Cortex of kidney (tissue), 1 donor: Measurements from ENCODE around the gene PRDM11.
"Not testable (repeated sequence)": the region's sequence is repeated elsewhere in the genome, so short reads cannot be mapped to it uniquely, and the experiment has no call there.

Experiments used
- DNase-seq: peaks from one replicate; lab custom pipeline; 2025; lab: John Stamatoyannopoulos, UW

Gene PRDM11

DNA sequence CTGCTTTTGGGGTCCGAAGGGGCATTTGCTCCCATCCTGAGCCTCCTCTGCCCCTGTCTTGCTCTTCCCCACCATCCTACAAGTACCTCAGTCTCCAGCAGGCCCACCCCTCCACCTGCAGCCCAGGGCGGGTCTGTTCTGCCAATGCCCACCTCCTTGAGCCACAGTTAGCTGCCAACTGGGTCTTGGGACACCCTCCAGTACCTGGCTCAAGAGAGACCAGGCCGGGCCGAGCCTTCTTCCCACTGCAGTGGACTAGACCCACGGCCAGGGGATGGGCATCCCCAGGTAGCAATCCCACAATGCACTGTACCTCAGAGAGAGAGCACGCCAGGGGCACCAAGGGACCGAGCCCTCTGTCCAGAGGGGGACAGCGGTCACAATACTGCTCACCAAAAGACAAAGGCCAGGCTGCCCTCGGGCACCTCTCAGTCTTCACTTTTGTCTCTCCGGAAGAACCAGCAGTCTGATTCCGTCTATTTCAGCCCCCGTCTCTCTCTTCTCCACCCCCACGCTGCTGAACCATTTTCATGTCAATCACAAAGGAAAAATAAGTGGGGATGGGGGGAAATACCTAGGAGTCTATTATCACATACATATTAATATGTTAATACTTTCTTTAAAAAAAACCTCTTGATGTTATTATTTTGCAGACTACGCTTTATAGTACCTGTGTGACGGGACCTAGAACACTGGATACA, 88.0 kb downstream of the PRDM11 start:
- no peak for DNase-seq

DNA sequence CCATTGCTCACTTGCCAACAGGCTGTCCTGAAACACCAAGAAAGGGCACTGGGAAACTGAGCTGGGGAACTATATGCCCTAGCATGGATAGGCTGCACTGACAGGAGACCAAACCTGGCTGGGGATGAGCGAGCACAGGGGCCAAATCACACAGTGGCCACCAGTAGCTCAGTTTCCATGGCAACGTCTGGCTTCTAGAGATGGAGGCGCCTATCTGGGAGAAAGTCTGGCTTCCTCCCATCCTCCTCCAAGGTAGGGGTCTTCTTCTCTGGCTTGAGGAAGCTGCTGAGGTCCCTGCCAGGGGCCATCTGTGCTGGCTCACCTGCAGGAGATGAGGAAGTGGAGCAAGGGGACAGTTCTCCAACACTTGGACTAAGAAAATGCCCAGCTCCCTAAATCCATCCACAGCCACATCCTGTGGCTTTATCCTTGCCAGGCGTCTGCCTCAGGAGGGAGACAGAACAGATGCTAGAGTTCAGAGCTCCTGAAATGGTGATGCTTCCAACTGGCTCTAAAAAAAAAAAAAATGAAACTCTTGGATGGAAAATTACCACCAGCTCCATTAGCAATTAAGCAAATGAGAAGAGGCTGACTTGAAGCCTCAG, 91.4 kb downstream of the PRDM11 start:
- DNase-seq = no peak

DNA sequence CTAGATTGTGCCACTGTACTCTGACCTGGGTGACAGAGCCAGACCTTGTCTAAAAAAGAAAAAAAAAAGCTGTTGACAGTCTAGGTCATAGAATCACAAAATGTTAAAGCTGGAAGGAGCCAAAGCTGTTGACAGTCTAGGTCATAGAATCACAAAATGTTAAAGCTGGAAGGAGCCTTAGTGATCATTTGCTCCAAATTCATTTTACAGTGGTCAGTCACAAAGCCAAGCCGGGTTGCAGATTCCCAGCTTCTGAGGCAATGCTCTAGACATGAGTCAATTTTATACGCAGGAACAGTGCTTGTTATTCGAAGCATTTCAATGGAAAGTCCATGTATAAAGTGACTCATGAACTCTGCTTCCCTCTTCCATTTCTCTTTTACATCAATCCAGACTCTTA, 92.3 kb downstream of the PRDM11 start:
- no peak for DNase-seq

DNA sequence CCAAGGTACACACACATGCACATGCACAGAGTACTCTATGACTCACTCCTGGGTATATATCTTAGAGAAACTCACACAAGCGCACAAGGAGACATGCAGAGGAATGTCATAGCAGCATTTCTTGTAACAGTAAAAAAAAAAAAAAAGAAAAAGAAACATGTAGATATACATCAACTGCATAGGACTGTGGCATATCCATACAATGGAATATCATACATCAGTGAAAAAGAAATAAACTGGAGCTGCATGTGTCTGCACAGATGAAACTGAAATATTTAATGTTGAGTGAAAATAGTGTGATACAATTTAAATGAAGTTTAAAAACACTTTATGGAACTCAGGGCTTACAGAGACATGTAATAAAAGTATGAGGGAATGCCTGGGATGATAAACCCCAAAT, 93.3 kb downstream of the PRDM11 start:
- DNase-seq = no peak

DNA sequence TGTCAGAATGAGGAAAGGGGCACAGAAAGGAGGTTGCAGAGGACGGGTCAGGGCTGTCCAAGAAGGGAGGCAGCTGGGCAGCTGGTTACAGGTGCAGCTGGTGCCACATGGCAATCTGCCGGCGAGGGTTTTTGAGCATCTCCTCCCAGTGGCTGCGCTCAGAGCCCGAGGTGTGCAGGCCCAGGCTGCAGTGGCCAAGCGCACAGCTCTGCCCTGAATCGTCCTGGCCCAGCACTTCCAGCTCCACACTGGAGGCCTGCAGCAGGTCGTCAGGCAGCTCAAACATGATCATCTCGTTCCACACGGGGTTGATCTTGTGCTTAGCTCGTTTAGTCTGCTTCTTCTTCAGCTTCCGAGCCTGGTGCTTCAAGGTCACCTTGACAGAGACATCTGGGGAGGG, 97.5 kb downstream of the PRDM11 start:
- DNase-seq = no peak

DNA sequence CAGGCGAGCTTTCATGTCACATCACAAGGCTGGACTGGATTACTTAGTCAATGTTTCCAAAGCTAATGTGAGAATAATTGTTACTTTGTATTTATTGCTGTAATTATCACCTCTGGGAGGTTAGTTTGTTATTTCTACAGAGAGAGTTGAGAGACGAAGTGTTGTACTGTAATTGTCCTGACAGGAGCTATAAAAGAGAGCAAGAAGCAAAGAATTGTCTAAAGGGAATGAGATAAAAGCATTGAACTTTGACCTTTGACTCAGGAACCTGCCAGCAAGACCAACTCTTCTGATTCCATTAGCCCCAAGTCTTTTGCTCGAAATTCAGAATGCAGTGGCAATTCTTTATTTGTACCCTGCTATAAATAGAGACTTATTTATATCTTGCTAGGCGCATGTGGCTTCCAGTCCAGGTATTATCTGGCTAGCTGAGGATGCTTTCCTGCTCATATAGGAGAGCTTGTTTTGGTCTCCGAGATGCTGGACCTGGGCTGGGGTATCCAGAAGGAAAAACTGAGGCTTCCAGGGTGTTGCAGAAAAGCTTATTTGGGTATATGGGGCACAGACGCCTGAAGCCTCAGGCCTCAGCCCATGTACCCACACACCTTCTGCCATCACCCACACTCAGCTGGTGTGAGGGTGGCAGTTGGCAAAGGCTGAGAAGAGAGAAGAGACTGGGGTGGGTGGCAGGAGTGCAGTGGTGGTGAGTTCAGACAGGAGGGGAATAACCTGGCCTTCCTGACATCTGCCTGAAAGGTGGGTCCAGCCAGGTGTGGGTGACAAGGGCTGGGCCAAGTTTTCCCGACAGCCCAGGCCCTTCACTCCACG, 99.0 kb downstream of the PRDM11 start:
- DNase-seq = no peak

DNA sequence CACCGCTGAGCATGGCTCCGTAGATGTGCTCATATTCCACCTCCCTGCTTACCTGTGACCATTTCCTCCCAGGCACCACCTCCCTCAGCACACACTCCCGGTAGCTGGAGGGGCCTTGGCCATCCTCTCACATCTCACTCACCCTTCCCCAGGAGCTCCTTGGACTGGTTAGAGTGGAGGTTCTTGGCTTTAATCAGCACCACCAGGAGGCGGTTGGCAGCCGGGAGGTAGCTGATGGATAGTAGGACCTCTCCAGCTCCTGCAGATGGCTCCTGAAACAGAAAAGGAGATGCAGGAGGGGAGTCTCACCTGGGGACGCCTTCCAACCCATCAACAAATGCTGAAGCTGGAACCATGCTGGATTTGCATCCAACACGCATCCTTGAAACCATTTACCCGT, 99.8 kb downstream of the PRDM11 start:
- no peak for DNase-seq

DNA sequence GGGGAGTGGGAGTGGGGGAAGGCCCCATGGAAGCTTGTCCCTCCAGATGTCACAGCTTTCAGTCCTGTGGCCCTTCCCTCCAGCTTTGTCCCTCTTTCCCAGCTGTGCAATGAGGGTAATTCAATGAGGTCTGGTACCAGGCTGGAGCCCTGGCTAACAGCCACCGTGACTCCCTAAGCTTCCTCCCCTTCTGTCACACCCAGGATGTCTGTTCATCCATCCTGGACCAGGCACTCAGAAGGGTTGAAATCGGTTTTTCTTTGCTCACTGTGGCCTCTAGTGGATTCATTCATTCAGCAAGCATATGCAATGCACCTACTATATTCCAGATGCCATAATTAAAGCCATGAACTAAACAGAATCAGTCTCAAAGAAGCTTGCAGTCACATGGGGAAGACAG, 101.0 kb downstream of the PRDM11 start:
- DNase-seq = no peak

DNA sequence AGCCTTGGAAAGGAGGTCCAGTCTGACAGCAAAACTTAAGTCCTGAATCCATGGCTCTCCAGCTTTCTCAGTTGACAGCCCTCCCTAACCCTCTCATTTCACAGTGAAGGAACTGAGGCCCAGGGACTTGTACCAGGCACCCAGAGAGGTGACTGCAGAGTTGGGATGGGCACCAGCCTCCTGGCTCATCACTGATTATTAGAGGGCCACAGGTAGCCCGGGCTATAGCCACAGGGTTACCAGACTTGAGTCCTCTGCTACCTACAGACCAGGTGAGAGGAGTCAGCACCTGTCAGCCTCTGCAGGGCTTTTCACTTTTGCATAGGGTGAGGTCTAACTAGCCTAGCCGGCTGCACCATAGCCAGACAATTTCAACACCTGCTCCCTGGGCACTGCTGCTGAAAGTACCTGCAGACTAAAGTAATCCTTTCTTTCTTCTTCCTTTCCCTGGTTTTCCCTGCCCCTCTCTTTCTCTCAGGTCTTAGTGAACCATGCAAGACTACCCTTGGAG, 102.1 kb downstream of the PRDM11 start:
- DNase-seq = no peak

DNA sequence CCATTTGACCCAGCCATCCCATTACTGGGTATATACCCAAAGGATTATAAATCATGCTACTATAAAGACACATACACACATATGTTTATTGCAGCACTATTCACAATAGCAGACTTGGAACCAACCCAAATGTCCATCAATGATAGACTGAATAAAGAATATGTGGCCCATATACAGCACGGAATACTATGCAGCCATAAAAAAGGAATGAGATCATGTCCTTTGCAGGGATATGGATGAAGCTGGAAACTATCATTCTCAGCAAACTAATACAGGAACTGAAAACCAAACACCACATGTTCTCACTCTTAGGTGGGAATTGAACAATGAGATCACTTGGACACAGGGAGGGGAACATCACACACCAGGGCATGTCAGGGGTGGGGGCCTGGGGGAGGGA, 102.9 kb downstream of the PRDM11 start:
- DNase-seq = not testable (repeated sequence)

DNA sequence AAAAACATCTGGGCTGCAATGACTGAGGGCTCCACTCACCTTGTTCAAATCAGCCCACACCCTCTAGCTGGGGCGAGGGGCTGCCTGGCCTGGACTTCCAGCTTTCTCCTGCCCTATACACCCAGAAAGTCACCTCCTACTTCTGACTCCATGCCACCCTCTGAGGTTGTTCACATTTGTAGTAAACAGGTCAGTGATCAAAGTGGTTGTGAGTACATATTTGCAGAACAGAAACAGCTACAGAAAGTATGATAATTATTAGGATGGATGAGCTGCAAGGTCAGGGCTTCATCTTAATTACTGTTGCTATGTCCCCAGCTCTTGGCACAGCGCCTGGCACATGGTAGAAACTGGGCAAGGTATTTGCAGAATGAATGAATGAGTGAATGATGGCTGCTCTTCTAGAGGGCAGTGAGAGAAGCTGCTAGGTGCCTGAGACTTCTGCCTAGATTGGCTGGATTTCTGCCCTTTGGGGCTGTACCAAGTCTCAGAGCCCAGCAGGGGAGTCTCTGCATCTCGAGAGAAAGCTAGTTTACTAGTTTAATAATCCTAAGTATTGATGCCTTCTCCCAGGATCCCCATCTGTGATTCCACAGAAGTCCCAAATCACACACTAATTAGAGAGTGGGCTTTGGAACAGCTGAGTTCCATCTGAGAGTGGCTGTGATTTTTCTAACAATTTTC, 103.7 kb downstream of the PRDM11 start:
- no peak for DNase-seq

DNA sequence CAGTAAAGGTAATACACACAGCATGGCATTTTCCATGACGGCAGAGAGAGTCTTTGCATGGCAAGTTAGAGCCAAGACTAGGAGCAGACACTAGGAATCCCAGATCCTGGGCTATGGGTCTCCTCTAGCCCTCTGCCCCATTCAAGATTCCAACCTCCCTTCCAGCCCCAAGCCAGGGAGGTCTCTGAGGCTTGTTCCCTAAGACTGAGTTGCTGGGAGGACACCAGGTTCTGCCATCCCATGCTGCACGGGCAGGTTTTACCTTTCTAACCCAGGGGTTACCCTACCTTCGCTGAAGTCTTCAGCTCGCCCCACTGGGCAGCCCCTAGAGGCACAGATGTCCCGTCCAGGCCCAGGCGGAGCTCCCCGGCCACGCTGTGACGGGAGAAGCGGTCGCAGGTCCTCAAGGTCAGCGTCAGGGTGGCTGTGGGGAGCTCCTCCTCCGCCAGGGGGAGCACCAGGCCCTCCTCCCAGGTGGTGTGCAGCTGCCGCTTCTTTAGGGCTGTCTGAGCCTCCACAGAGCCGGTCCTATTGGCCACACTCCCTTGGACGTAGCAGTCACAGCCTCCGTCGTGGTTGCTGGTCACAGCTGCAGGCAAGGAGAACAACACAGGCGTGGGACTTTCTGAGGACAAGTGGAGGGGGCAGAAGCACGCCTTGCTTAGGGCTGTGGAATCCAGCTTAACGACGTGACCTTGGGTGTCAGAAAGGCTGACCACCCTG, 105.9 kb downstream of the PRDM11 start:
- no peak for DNase-seq

DNA sequence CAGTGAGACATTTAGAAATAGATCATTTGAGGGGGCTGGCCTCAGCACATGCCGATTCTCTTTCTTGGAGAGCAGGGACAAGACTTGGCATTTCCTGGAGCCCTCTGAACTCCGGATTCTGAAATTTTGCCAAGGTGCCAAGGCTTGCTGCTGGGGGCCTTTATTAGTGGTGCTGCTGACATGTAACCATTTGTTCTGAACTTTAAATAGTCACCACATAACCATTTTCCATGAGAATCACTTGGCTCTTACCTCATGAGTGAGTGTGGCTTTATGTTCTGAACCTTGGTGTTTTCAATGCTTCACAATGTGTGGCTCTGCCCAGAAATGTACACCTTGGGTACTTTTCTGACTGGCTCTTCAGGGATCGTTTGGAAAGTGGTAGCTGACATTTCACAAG, 106.4 kb downstream of the PRDM11 start:
- DNase-seq = no peak

DNA sequence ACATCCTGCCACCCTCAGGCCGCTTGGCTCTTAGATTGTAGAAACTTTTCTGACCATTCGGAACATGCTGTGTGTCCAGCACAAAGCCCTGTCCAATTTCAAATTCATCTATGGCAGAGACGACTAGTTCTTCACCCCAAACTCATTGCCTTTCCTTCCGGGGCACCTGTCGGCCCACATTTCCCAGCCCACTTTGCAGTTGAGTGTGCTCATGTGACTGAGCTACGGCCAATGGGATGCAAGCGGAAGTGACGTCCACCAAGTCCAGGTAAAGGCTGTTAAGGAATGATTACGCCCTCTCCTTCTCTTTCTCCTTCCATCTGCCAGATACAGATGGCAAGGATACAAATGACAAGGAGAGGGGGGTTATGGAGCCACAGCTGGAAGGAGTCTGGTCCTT, 107.2 kb downstream of the PRDM11 start:
- no peak for DNase-seq

DNA sequence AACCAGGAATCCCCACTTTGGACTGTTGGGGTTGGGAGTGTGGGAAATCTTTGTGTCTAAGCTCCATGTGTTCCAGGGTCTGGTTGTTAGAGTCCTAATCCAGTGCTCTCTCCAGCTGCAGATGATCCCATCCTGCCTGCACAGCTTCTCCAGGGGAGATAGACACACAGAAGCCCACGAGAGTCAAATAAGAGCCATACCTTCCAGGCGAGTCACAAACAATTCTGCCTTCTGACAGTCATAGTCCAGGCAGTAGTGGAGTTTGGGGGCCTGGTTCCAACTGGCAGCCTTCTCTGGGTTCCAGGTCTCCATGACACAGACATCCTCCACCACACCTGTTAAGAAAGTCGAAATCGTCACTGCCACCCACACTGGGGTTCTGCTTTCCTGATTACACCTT, 107.6 kb downstream of the PRDM11 start:
- DNase-seq = no peak

DNA sequence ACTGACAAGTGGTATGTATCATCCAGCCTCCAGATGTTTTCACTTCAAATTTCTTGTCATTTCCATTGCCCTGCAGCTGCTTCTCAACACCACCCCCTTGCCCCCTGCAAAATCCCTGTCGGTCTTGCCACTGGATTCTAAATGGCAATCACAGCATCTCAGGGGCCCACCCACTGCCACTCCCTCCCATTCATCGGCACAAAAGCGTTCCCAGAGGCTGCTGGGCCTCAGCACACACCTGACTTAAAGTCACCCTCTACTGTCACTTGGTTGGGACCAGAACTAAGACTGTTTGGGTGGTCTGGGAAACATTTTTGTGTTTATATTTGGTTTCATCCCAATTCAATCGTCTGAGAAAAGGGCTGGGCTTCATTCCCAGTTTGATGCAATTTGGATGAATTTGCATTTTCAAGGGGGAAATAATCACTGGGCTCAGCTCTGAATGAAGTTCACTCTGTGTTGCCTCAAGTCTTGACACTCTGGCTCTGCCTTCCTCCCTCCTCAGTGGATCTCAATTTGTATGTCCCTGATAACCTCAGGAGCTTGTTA, 112.6 kb downstream of the PRDM11 start:
- DNase-seq = no peak

DNA sequence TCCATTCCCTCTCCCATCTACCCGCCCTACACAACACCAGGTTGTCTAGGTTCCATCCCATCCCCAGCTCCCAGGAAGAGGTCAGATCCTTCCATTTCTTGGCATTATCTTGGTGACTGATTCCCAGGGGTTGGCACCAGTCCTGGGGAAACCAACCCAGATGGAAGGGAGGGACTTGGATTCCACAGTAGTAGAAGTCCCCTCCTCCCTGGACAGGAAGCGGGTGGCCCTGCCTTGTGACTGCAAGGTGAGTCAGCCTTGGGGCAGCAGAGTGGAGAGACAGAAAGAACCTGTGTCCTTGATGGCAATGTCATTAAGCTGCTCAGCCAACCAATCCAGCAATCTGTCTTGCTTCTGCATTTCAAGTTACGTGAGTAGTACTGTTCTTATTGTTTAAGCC, 113.2 kb downstream of the PRDM11 start:
- DNase-seq = no peak

DNA sequence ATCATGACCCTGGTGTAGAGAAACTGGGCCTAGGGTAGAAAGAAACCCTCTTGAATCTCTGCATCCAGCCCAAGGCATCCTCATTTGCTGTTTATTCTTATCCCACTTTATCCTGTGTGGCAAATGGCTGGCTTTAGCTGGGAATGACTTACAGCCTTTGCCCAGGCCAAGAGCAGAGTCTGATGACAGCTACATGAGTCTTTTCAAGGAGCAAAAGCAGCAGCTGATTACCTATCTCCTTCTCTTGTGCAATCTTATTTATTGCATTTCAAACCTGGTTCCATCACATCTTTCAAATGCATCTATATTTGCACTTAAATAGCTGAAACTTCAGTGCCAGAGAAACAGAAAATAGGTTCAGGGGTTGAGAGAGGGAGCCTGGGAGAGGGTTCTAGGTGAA, 113.6 kb downstream of the PRDM11 start:
- DNase-seq = no peak

DNA sequence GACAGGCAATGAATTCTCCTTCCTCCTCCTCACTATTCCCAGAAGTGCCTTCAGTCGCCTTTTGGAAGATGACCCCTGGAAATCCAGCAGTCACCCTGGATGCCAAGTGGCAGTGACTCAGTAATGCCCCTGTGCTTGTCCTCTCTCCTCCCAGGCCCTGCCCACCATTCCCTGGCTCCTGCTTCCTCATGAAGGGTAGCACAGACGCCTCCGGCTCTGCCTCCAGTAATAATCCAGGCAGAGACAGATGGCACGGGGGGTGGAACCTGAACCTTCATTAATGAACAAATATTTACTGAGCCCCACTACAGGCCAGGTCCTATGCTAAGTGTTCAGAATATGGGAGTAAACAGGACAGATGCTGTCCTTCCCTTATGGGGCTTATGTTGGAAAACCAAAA, 116.5 kb downstream of the PRDM11 start:
- DNase-seq = no peak

DNA sequence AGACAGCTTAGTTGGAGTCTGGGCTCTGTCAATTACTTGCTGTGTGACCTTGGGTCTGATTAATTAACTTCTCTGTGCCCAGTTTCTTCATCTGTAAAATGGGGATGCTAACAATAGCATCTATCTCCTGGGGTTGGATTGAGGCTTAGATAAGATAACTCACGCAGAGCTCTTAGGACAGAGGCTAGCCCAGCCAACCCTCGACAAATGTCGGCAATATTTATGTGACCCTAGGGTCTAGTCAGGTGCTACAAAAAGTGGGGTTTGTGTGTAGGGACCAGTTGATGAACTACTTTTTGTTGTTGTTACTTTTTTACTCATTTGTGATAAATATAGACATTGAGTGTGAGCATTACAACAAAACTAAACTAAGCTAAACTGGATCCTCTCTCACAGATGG, 117.3 kb downstream of the PRDM11 start:
- no peak for DNase-seq

DNA sequence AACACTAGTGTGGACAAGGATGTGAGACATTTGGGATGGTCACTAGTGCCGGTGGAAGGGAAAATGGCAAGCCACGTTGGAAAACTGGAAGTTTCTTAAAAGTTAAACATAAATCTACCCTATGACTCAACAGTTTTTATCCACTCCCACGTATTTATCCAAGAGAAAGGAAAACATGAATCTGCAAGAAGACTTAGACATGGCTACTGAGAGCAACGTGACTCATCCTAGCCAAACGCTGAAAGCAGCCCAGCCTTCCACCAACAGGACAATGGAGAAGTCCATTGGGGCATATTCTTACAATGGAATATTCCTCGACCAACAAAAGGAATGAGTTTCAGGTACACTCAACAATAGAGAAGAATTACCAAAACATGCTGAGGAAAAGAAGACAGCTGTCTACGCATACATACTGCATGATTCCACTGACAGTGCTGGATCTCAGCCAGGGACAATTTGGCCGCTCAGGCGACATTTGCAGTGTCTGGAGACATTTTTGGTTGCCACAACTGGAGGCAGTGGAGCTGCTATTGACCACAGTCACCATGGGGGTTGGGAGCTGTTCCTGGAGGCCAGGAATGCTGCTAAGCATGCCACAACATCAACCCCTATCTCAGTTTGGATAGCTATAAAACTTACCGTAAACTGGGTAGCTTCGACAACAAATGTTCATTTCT, 118.5 kb downstream of the PRDM11 start:
- no peak for DNase-seq
